GM13976 (cell line): Measurements from ENCODE around the gene TSPYL1.

Experiments used
- DNase-seq: peaks from one replicate; pipeline ENCODE4 v3.0.0; 2012; ENCODE audit warnings: low spot score
- CTCF ChIP-seq: IDR thresholded peaks from 2 replicates; pipeline ENCODE4 v1.5.1; 2012; ENCODE audit warnings: borderline replicate concordance, mild to moderate bottlenecking; ENCODE audit not compliant: insufficient read depth; ENCODE audit errors: extremely low read depth, missing control alignments, control extremely low read depth
- in situ Hi-C: fragments of 300-500 bp; cut with MboI; formaldehyde crosslinking; loops from one replicate; pipeline ENCODE4 v1.12.0; 2022; ENCODE audit warnings: low sequenced_read_pairs, mixed read lengths, inconsistent platforms; ENCODE audit not compliant: unreplicated experiment

Gene TSPYL1

GRCh38 chr6:116280161-116280932 is 617 bp upstream of the TSPYL1 start:
- TF ChIP-seq CTCF: no peak
- in situ Hi-C loops: loop anchor here (25.0 kb wide), 1 partner anchor 157 kb away; no protein-coding TSS in a partner anchor
- DNase-seq: no peak

- in situ Hi-C loops: loop anchor here (25.0 kb wide), 1 partner anchor 158 kb away; no protein-coding TSS in a partner anchor
- no peak for DNase-seq
Observed at GRCh38 chr6:116278854-116279231, 887 bp downstream of the TSPYL1 start.

GRCh38 chr6:116278481-116278829 is 1.3 kb downstream of the TSPYL1 start:
- in situ Hi-C loops: loop anchor here (25.0 kb wide), 1 partner anchor 159 kb away; no protein-coding TSS in a partner anchor
- no peak for DNase-seq
- TF ChIP-seq CTCF: no peak

More at GRCh38 chr6:116278854-116279231, 887 bp downstream of the TSPYL1 start:
- no peak for TF ChIP-seq CTCF

- TF ChIP-seq CTCF: no peak
- no peak for DNase-seq
- in situ Hi-C loops: loop anchor here (25.0 kb wide), 1 partner anchor 160 kb away; no protein-coding TSS in a partner anchor
Observed at GRCh38 chr6:116277124-116277523, 2.6 kb downstream of the TSPYL1 start.

GRCh38 chr6:116271149-116271708 is 8.5 kb downstream of the TSPYL1 start:
- TF ChIP-seq CTCF: no peak
- DNase-seq: no peak
- in situ Hi-C loops: no loop called here

- DNase-seq: peak; percentile 57
Observed at GRCh38 chr6:116268589-116269293, 11.0 kb downstream of the TSPYL1 start.

More at GRCh38 chr6:116268589-116269293, 11.0 kb downstream of the TSPYL1 start:
- in situ Hi-C loops: loop anchor here (10.0 kb wide), 1 partner anchor 276 kb away; the partner anchor contains the start of gene TRAPPC3L
- TF ChIP-seq CTCF: peak; percentile 61
